ENCODE results near the gene GJC1. TPM values are rescaled to one million over a fixed set of nuclear protein-coding genes. Genes with fewer than 3 reads are reported as not detected.
A peak's percentile ranks its signal among the peaks of the same experiment; 100 is the strongest.

GJC1 gene
- total and polyA plus RNA-seq, 9 of the 15 experiments (the other 6 are each of a cell fraction or from before 2014, with no cell fraction given): 0.04 to 1.4 (median 0.18) TPM; not detected in 1

GRCh38 chr17:44779211-44780025, 50.7 kb downstream of the GJC1 start (continued):
- TF ChIP-seq PATZ1 (CRISPR knock-in tag; IDR thresholded peaks at IDR 0.05; ENCODE audit: borderline replicate concordance) (no peak), E2F1 (CRISPR knock-in tag; IDR thresholded peaks at IDR 0.05) (no peak), ZNF280B (CRISPR knock-in tag; IDR thresholded peaks at IDR 0.05) (no peak), NONO (IDR thresholded peaks at IDR 0.05; ENCODE audit: low read depth in 2 of 2, low read length in 1 of 2) (no peak), NFXL1 (CRISPR knock-in tag; IDR thresholded peaks at IDR 0.05) (no peak), HES1 (IDR thresholded peaks at IDR 0.05; ENCODE audit: low read depth) (no peak), ZNF165 (CRISPR knock-in tag; IDR thresholded peaks at IDR 0.05; ENCODE audit: borderline replicate concordance) (no peak), TRIM24 (IDR thresholded peaks at IDR 0.05) (0 out of 4 replicates have a peak, but pooled peaks of 1 of the 2 experiments have one; percentile 15), SMARCA4 (IDR thresholded peaks at IDR 0.05) (0 out of 2 replicates have a peak, but pooled peaks have one; percentile 29), EP400 (IDR thresholded peaks at IDR 0.05) (peak; percentile 83), HMBOX1 (IDR thresholded peaks at IDR 0.05) (no peak), TFAP4 (CRISPR knock-in tag; IDR thresholded peaks at IDR 0.05; ENCODE audit: borderline replicate concordance) (peak; percentile 86), CXXC5 (CRISPR knock-in tag; IDR thresholded peaks at IDR 0.05) (peak; percentile 64), ZHX1 (conservative IDR thresholded peaks at IDR 0.05; ENCODE audit: low read length) (0 out of 2 replicates have a peak, but pooled peaks have one; percentile 57), KDM4B (IDR thresholded peaks at IDR 0.05; ENCODE audit: borderline replicate concordance in 2 of 2, low read depth in 1 of 2) (peak in 1 of 2 experiments; percentile 87; a peak in 1 of 4 replicates), NCOA6 (IDR thresholded peaks at IDR 0.05) (no peak)
